GM06990 (cell line): ENCODE measurements around the gene NTRK3.

Experiments used
- DNase-seq: peaks from one replicate; pipeline ENCODE4 v3.0.0-alpha.2; 2011; ENCODE audit not compliant: insufficient read length; ENCODE audit errors: extremely low read depth
- H3K27me3 ChIP-seq: replicated peaks from 2 replicates; pipeline ENCODE4 v1.6.0; 2011; ENCODE audit warnings: low read length; ENCODE audit not compliant: control insufficient read depth, insufficient read depth
- H3K36me3 ChIP-seq: 2 replicates; pipeline ENCODE4 v1.5.1; 2011; ENCODE audit warnings: low read length; ENCODE audit not compliant: control insufficient read depth, insufficient read depth
- H3K4me3 ChIP-seq: replicated peaks from 2 replicates; pipeline ENCODE4 v1.5.1; 2011; ENCODE audit warnings: low read depth, mild to moderate bottlenecking, control low read depth, low read length
- CTCF ChIP-seq: IDR thresholded peaks from 2 replicates; pipeline ENCODE4 v1.5.1; 2011; ENCODE audit warnings: low read length, control low read depth, mild to moderate bottlenecking, inconsistent platforms; ENCODE audit not compliant: insufficient read depth, poor library complexity, severe bottlenecking

NTRK3 gene

DNA sequence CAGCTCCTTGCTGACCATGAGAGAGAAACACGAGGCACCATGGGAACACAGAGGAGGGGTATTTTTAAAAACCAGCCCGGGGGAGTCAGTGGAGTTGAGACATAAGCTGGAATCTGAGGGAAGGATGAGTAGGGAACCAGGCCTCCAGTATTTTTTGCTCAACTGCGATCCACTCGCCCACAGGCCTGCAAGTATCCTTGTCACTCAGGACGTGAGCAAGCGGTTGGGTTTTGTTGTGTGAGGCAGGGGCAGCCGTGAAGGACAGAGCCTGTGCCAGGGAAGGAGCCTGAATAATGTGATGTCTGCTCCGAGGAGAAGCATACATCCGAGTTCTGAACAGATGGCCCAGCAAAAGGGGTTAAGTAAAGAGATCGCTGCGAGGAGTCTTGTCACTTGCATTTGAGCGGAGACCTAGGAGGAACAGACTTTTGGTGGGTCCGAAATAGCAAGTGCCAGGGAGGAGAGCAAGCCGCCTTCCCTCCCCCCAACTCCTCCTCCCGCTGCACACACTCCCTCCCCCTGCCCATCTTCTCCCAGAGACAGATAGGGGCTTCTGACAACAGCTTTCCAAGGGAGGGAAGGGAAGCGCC lies 20.4 kb upstream of the NTRK3 start:
- no peaks in the 10 kb centered on the region for H3K36me3 ChIP-seq

DNA sequence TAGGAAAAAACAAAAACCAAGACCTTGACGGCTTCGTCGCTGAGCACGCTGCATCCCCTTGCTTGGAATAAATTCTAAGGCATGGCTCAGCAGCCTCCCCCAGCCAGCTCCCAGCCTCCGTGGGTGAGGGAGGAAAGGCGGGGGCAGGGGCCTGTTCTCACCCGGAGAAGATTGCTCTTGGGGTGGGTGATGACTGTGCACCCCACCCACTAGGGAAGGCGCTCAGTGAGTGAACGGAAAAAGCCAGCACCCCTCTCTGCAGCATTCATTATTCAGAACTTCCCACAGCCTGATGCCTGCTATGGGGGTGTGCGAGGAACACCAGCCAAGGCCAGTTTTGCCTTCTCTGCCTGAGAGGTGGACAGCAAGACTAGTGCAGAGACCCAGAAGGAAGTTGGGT lies 19.3 kb upstream of the NTRK3 start:
- Histone ChIP-seq H3K27me3 (no peaks in the 10 kb centered on the region; the same call in none of the 2 replicates), H3K4me3 (no peak overlapping the region), H3K36me3 (no peaks in the 10 kb centered on the region)
- TF ChIP-seq CTCF = no peak
- DNase-seq = no peak

More for the DNA sequence above, 20.4 kb upstream of the NTRK3 start:
- H3K4me3 ChIP-seq = no peak overlapping the region
- H3K27me3 ChIP-seq = no peaks in the 10 kb centered on the region; the same call in none of the 2 replicates
- DNase-seq = no peak
- no peak for TF ChIP-seq CTCF

DNA sequence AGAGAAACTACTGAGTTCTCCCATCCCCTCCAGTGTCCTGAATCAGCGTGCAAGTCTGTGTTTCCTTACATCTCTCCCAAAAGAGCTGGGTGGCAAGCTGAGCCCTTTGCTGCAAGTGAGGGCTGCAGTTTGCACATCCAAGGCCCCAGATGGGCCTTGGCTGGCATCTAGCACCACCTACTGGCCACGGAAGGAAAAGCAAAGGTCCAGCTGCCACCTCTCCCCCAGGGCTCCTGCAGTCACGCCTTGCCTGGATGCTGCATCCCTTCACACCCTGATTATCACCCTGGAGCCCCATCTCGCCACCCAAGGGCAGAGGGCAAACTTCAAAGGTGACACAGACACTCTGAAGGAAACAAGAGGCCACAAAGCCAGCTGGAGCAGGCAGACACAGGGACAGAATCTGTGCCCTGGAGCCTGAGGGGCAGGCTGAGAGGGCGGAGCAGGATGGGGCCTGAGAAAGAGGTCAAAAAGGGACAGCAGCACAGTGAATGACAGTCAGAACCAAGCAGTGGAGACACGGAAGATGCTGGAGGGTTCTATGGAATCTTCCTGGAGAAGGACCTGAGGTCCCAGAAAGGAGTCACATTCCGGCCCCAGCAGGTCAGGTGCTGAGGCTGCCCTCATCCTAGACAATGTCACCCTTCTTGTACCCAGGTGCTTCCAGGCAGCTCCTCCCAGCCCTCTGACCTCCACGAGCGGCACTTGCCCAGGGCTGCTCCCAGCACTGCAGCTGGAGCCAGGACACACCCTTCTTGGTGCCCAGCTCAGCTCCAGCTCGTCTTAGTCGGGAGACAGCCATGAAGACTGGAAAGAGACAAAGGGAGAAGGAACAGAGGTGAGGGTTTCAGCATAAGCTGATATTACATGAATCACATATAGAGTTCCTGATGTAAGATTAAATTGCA lies 18.3 kb upstream of the NTRK3 start:
- Histone ChIP-seq H3K4me3 (no peak overlapping the region), H3K36me3 (no peaks in the 10 kb centered on the region), H3K27me3 (no peaks in the 10 kb centered on the region; the same call in none of the 2 replicates)
- DNase-seq = peak; percentile 25
- peak; percentile 94 for TF ChIP-seq CTCF

DNA sequence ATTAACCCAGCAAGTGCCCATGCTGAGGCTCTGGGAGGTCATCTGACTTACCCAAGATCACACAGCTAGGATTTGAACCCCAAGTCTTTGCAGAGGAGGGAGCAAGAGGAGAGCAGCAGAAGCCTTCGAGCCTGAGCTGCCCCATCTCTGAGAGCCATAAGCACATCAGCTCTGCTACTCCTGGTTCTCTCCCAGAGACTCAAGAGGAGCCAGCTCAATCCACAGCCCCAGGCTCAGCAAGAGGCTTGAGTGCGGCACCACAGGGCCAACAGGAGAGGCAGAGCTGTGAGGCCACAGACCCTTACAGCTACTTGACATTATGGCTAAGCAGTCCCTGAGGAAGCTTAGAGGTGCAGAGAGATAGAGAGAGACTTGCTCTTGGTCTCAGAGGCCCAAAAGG lies 15.9 kb upstream of the NTRK3 start:
- no peak overlapping the region for H3K4me3 ChIP-seq
- TF ChIP-seq CTCF = no peak
- no peak for DNase-seq
- H3K36me3 ChIP-seq = no peaks in the 10 kb centered on the region
- H3K27me3 ChIP-seq = no peaks in the 10 kb centered on the region; the same call in 1 of the 2 replicates

DNA sequence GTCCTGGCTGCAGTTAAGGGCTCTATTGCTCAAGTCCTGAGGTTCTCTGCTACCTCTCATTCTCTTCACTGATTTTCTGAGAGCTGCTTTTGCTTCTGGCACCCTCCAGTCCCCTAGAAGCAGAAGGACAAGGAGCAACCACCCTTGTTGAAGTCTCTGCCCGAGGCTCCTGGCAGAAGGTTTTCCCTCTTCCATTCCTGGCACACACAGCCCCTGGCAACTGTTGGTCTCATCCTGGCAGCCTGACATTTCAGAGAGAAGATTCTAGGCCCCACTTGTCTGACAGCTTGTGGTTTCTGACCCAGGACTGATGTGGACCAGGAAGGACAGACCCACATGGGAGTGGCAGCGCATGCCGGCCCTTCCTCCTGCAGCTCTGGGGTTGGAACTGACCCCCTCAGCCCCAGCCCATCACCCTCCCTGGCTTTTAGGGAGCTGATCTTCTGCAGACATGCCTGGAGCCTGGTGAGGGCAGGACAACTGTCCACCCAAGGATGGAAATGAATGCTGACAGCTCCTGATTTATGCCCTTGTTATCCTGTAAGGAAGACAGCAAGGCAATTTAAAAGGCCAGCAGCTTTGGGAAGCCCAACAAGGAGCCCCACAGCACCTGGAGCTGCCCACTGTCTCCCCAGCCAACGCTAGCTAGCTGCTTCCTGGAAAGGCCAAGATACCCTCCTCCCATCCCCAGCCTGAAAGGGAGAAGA lies 13.0 kb upstream of the NTRK3 start:
- no peak for DNase-seq
- Histone ChIP-seq H3K27me3 (no peaks in the 10 kb centered on the region; the same call in 1 of the 2 replicates), H3K36me3 (no peaks in the 10 kb centered on the region), H3K4me3 (no peak overlapping the region)
- TF ChIP-seq CTCF = no peak
